WTC11 (cell line): Measurements from ENCODE around the gene RHBDD2. TPM values are rescaled to one million over a fixed set of nuclear protein-coding genes. Genes with fewer than 3 reads are reported as not detected.
A peak's percentile ranks its signal among the peaks of the same experiment; 100 is the strongest.

ENCODE experiments used
- ATAC-seq: fragments of 200-7000 bp; cut with Tn5 transposase; 2 replicates; pipeline ENCODE4 v1.10.0; 2021; ENCODE audit warnings: mild to moderate bottlenecking, moderate library complexity
- CTCF ChIA-PET: fragments of 300-600 bp; sonication (Branson Sonifier 250); formaldehyde crosslinking; loops from one replicate; lab custom pipeline; 2021; ENCODE audit warnings: antibody characterized with exemption; lab: Charles Lee
- POLR2A ChIA-PET: fragments of 350-600 bp; sonication (Branson Sonifier 250); formaldehyde crosslinking; loops from one replicate; lab custom pipeline; 2021; ENCODE audit warnings: antibody characterized with exemption; lab: Charles Lee
- DNase-seq: peaks from one replicate; pipeline ENCODE4 v3.0.0; 2021; ENCODE audit warnings: low spot score
- H3K27ac Mint-ChIP-seq: 2 replicates; pipeline ENCODE4 v1.8.0; 2021; ENCODE audit warnings: mixed read lengths
- H3K27me3 Mint-ChIP-seq: 2 replicates; pipeline ENCODE4 v1.8.0; 2021; ENCODE audit warnings: low read depth, mild to moderate bottlenecking, moderate library complexity, mixed read lengths
- H3K36me3 Mint-ChIP-seq: 2 replicates; pipeline ENCODE4 v1.8.0; 2021; ENCODE audit warnings: mixed read lengths
- H3K4me1 Mint-ChIP-seq: 2 replicates; pipeline ENCODE4 v1.8.0; 2022; ENCODE audit warnings: mixed read lengths
- H3K4me3 Mint-ChIP-seq: 2 replicates; pipeline ENCODE4 v1.8.0; 2021; ENCODE audit warnings: mild to moderate bottlenecking, moderate library complexity, mixed read lengths
- H3K9me3 Mint-ChIP-seq: 2 replicates; pipeline ENCODE4 v1.8.0; 2021; ENCODE audit warnings: mixed read lengths
- ELF4 ChIP-seq: sonication (generic); formaldehyde crosslinking; IDR thresholded peaks from 2 replicates; pipeline ENCODE4 v1.8.1; 2022; ENCODE audit warnings: low read depth, mild to moderate bottlenecking, moderate library complexity, missing genetic modification reagents
- ESRRA ChIP-seq: sonication (generic); formaldehyde crosslinking; IDR thresholded peaks from 2 replicates; pipeline ENCODE4 v1.8.1; 2022; ENCODE audit warnings: mild to moderate bottlenecking, missing genetic modification reagents, borderline replicate concordance
- FOXJ3 ChIP-seq: sonication (generic); formaldehyde crosslinking; IDR thresholded peaks from 2 replicates; pipeline ENCODE4 v1.9.0; 2021; ENCODE audit warnings: missing genetic modification reagents, mild to moderate bottlenecking, borderline replicate concordance
- FOXP1 ChIP-seq: sonication (generic); formaldehyde crosslinking; IDR thresholded peaks from 2 replicates; pipeline ENCODE4 v1.8.0; 2022; ENCODE audit warnings: missing genetic modification reagents, mild to moderate bottlenecking, moderate library complexity, borderline replicate concordance
- RORB ChIP-seq: fragments of 250-450 bp; sonication (Bioruptor Pico); IDR thresholded peaks from 2 replicates; pipeline ENCODE4 v1.9.0; 2021; ENCODE audit warnings: mild to moderate bottlenecking
- TEAD1 ChIP-seq: sonication (generic); formaldehyde crosslinking; IDR thresholded peaks from 2 replicates; pipeline ENCODE4 v1.8.0; 2022; ENCODE audit warnings: mild to moderate bottlenecking, missing genetic modification reagents
- ZNF317 ChIP-seq: sonication (generic); formaldehyde crosslinking; IDR thresholded peaks from 2 replicates; pipeline ENCODE4 v1.8.1; 2023; ENCODE audit warnings: low read depth, mild to moderate bottlenecking, moderate library complexity, missing genetic modification reagents, borderline replicate concordance
- ZNF671 ChIP-seq: fragments of 250-450 bp; sonication (Bioruptor Pico); IDR thresholded peaks from 2 replicates; pipeline ENCODE4 v1.8.0; 2021; ENCODE audit warnings: mild to moderate bottlenecking
- total RNA-seq: library from RNA; stranded (reverse); gene quantifications from 3 replicates; pipeline ENCODE4 v1.2.3, GENCODE V29; 2021
- TF ChIP-seq, protein P1 (sequence below): fragments of 200-600 bp; IDR thresholded peaks from 2 replicates; pipeline ENCODE4 v1.8.0; 2022; ENCODE audit warnings: antibody characterized with exemption
- TF ChIP-seq, protein P2 (sequence below): sonication (generic); formaldehyde crosslinking; IDR thresholded peaks from 2 replicates; pipeline ENCODE4 v1.8.1; 2023; ENCODE audit warnings: mild to moderate bottlenecking, missing genetic modification reagents
- TF ChIP-seq, protein P3 (sequence below): fragments of 250-450 bp; sonication (Bioruptor Pico); conservative IDR thresholded peaks from 2 replicates; pipeline ENCODE4 v1.9.0; 2021; ENCODE audit warnings: mild to moderate bottlenecking
- TF ChIP-seq, protein P4 (sequence below): sonication (generic); formaldehyde crosslinking; IDR thresholded peaks from 2 replicates; pipeline ENCODE4 v1.8.0; 2022; ENCODE audit warnings: mild to moderate bottlenecking, missing genetic modification reagents
- TF ChIP-seq, protein P5 (sequence below): sonication (generic); formaldehyde crosslinking; IDR thresholded peaks from 2 replicates; pipeline ENCODE4 v1.8.1; 2023; ENCODE audit warnings: mild to moderate bottlenecking, missing genetic modification reagents

Gene RHBDD2
- total RNA-seq, 1 experiment from 2014 or later: 34.3 TPM

DNA sequence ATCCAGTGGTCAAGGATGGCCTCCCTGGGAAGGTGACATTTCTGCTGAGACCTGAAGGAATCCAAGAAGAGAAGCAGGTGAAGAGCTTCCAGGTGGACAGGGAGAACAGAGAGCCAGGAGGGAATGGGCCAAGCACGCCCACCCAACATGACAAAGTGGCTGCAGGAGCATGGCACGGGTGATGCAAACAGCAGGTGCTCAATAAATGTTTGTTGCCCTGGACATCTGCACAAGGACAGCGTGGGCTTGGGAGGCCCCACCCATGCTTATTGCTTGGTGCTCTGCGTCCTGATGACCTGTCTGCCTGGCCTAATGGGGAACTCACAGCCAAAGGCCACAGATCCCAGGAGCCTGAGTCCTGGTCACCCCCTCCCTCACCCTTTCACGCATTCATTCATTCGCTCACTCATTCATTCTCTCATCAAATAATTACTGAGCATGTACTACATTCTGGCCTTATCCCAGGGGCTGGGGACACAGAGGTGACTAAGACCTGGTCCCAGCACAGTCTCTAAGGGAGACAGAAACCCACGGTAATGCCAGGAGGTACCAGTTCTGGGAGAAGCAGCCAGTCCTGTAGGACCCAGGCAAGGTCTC, 13.1 kb downstream of the RHBDD2 start:
- Mint-ChIP-seq H3K36me3 (peaks cover 10% of the 10 kb centered on the region), H3K4me1 (no peaks in the 10 kb centered on the region), H3K4me3 (no peak overlapping the region), H3K9me3 (no peaks in the 10 kb centered on the region), H3K27ac (no peak overlapping the region), H3K27me3 (no peaks in the 10 kb centered on the region)
- DNase-seq: no peak
- POLR2A ChIA-PET: interaction anchor here (0.7 kb wide), 2 partner anchors 65 to 126 kb away, joined by 3 to 4 read pairs; no protein-coding TSS in a partner anchor
- CTCF ChIA-PET: interaction anchor here (1.4 to 1.9 kb wide), 2 partner anchors 22 to 128 kb away, joined by 3 to 4 read pairs; no protein-coding TSS in a partner anchor
- TF ChIP-seq, protein P1, sequence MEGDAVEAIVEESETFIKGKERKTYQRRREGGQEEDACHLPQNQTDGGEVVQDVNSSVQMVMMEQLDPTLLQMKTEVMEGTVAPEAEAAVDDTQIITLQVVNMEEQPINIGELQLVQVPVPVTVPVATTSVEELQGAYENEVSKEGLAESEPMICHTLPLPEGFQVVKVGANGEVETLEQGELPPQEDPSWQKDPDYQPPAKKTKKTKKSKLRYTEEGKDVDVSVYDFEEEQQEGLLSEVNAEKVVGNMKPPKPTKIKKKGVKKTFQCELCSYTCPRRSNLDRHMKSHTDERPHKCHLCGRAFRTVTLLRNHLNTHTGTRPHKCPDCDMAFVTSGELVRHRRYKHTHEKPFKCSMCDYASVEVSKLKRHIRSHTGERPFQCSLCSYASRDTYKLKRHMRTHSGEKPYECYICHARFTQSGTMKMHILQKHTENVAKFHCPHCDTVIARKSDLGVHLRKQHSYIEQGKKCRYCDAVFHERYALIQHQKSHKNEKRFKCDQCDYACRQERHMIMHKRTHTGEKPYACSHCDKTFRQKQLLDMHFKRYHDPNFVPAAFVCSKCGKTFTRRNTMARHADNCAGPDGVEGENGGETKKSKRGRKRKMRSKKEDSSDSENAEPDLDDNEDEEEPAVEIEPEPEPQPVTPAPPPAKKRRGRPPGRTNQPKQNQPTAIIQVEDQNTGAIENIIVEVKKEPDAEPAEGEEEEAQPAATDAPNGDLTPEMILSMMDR: no peak
- TF ChIP-seq RORB (no peak), TEAD1 (no peak), ELF4 (CRISPR knock-in tag) (no peak), FOXJ3 (CRISPR knock-in tag) (no peak), ZNF317 (no peak)
- TF ChIP-seq, protein P2, sequence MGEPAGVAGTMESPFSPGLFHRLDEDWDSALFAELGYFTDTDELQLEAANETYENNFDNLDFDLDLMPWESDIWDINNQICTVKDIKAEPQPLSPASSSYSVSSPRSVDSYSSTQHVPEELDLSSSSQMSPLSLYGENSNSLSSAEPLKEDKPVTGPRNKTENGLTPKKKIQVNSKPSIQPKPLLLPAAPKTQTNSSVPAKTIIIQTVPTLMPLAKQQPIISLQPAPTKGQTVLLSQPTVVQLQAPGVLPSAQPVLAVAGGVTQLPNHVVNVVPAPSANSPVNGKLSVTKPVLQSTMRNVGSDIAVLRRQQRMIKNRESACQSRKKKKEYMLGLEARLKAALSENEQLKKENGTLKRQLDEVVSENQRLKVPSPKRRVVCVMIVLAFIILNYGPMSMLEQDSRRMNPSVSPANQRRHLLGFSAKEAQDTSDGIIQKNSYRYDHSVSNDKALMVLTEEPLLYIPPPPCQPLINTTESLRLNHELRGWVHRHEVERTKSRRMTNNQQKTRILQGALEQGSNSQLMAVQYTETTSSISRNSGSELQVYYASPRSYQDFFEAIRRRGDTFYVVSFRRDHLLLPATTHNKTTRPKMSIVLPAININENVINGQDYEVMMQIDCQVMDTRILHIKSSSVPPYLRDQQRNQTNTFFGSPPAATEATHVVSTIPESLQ (CRISPR knock-in tag): no peak
- ATAC-seq: no peak

DNA sequence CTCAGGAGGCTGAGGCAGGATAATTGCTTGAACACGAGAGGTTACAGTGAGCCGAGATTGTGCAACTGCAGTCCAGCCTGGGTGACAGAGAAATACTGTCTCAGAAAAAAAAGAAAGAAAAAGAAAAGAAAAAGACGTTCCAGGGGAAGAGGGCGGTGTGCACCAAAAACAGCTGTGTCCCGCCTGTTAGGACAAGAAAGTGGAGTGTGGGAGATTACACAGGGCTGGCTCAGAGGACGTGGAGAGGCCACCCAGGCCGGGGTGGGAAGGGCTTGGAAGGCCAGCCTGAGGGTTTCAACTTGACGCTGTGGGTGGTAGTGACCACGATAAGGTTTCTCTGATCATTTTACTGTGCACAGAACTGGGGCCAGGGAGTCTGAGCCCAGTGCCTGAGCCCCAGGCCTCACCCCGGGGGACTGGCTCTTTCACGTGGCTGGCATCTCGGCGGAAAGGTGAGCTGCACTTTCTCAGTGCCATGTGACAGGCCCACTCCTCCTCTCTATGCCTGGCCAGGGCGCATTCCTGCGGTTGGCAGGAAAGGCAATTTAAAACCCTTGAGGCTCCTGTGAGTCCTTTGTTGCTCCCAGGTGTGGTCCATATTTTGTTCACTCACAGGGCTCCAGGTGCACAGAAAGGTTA, 13.9 kb downstream of the RHBDD2 start:
- Mint-ChIP-seq H3K4me1 (no peaks in the 10 kb centered on the region), H3K27me3 (no peaks in the 10 kb centered on the region), H3K4me3 (no peak overlapping the region), H3K27ac (peak overlapping the region; percentile 62), H3K9me3 (no peaks in the 10 kb centered on the region), H3K36me3 (peaks cover 6% of the 10 kb centered on the region)
- DNase-seq (no peak), ATAC-seq (no peak)
- TF ChIP-seq, protein P3, sequence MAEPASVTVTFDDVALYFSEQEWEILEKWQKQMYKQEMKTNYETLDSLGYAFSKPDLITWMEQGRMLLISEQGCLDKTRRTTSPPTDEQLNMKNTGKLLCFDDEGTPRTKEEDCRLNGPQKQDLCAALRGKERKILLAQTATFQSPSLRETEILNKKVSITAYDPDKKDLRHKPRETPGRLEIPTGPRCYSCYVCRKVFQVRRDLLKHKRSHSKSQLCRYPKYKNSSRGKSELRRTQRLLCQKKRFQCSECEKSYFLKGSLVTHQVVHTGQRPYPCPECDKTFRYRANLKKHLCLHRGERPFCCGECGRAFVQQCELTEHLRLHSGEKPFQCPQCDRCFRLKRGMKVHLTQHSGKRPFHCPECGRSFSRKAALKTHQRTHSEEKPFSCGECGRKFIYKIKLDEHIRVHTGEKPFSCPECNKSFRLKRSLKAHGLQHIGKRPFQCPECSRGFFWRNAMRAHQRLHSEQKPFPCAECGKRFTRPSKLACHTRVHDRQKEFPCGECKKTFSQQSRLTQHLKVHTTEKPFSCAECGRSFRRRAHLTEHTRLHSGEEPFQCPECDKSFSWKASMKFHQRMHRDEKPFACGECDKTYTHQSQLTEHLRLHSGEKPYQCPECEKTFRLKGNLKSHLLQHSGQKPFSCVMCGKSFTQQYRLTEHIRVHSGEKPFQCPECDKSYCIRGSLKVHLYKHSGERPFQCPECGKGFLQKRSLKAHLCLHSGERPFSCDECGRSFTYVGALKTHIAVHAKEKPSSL (CRISPR knock-in tag): no peak
- TF ChIP-seq, protein P4, sequence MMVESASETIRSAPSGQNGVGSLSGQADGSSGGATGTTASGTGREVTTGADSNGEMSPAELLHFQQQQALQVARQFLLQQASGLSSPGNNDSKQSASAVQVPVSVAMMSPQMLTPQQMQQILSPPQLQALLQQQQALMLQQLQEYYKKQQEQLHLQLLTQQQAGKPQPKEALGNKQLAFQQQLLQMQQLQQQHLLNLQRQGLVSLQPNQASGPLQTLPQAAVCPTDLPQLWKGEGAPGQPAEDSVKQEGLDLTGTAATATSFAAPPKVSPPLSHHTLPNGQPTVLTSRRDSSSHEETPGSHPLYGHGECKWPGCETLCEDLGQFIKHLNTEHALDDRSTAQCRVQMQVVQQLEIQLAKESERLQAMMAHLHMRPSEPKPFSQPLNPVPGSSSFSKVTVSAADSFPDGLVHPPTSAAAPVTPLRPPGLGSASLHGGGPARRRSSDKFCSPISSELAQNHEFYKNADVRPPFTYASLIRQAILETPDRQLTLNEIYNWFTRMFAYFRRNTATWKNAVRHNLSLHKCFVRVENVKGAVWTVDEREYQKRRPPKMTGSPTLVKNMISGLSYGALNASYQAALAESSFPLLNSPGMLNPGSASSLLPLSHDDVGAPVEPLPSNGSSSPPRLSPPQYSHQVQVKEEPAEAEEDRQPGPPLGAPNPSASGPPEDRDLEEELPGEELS: no peak
- POLR2A ChIA-PET: interaction anchor here (0.8 kb wide), 1 partner anchor 14 kb away, joined by 3 read pairs; the partner anchor contains the start of gene RHBDD2
- CTCF ChIA-PET: interaction anchor here (1.9 kb wide), 1 partner anchor 127 kb away, joined by 4 read pairs; no protein-coding TSS in a partner anchor

DNA sequence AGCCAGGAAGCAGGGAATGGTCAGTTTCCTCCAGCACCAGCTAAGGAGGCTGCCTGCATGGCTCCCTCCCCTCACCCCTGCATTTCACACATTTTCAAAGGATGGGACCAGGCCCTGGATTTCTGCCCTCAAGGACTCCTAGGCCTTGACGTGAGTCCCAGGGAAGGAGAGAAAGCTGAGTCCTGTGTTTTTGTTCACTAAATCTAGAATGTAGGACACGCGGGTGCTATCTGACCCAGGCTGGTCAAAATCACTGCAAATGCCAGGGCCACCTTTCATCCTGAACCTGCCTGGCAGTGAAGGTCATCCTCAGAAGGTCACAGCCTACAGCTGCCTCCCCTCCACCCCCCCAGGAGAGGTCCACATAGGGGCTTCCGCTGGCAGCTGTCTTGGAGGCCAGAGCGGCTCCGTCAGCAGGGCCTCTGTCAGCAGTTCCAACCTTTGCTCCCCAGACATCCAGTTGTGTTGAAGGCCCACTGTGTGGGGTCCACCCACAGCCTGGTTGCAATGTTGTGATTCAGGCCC, 18.0 kb downstream of the RHBDD2 start:
- ChIA-PET POLR2A (no interaction called here), CTCF (no interaction called here)
- Mint-ChIP-seq H3K36me3 (no peaks in the 10 kb centered on the region), H3K4me1 (peaks cover 4% of the 10 kb centered on the region), H3K4me3 (no peak overlapping the region), H3K27ac (no peak overlapping the region), H3K9me3 (no peaks in the 10 kb centered on the region), H3K27me3 (no peaks in the 10 kb centered on the region)
- ATAC-seq (no peak), DNase-seq (no peak)
- TF ChIP-seq FOXP1 (CRISPR knock-in tag) (no peak), ESRRA (no peak), ZNF671 (CRISPR knock-in tag) (no peak), FOXJ3 (CRISPR knock-in tag) (no peak)
- TF ChIP-seq, protein P5, sequence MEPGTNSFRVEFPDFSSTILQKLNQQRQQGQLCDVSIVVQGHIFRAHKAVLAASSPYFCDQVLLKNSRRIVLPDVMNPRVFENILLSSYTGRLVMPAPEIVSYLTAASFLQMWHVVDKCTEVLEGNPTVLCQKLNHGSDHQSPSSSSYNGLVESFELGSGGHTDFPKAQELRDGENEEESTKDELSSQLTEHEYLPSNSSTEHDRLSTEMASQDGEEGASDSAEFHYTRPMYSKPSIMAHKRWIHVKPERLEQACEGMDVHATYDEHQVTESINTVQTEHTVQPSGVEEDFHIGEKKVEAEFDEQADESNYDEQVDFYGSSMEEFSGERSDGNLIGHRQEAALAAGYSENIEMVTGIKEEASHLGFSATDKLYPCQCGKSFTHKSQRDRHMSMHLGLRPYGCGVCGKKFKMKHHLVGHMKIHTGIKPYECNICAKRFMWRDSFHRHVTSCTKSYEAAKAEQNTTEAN (CRISPR knock-in tag): no peak
